Fibroblast of lung (primary cell): ENCODE results near the gene ACCS.

ENCODE experiments used
- CTCF ChIP-seq, 2 donors: IDR thresholded peaks in 1 of 2; conservative IDR thresholded peaks in 1 of 2; 1 replicate in 1 of 2; 2 replicates in 1 of 2; pipeline ENCODE4 v1.5.1; 2011 to 2012; ENCODE audit warnings: low read length in 2 of 2, control low read depth in 1 of 2, inconsistent platforms in 1 of 2, low read depth in 1 of 2, mild to moderate bottlenecking in 1 of 2
- EZH2 ChIP-seq: IDR thresholded peaks from 2 replicates; pipeline ENCODE4 v1.5.1; 2012; ENCODE audit warnings: low read length, control low read depth, mild to moderate bottlenecking; ENCODE audit errors: missing control alignments

GRCh38 chr11:44018127-44018521 lies 47.9 kb upstream of the ACCS start:
- TF ChIP-seq CTCF (conservative IDR thresholded peaks at IDR 0.05 in 1 of 2, IDR thresholded peaks at IDR 0.05 in 1 of 2; ENCODE audit: low read depth in 1 of 2, low read length in 2 of 2) (no peak), EZH2 (no peak)
